Neural progenitor cell (in vitro differentiated cells): ENCODE results near the gene SDK1. TPM values are rescaled to one million over a fixed set of nuclear protein-coding genes. Genes with fewer than 3 reads are reported as not detected.

Experiments
- DNase-seq: peaks from one replicate; pipeline ENCODE4 v3.0.0-alpha.2; 2016; ENCODE audit warnings: low spot score
- H2AFZ ChIP-seq: fragments of 200-600 bp; sonication (generic); replicated peaks from 2 replicates; pipeline ENCODE4 v1.6.1; 2016; ENCODE audit warnings: antibody characterized with exemption
- H3F3A ChIP-seq: fragments of 200-600 bp; sonication (generic); 2 replicates; pipeline ENCODE4 v1.6.1; 2016; ENCODE audit warnings: antibody characterized with exemption, low read depth
- H3K27ac ChIP-seq: fragments of 200-600 bp; sonication (generic); 2 replicates; pipeline ENCODE4 v1.5.1; 2016; ENCODE audit warnings: mild to moderate bottlenecking
- H3K27me3 ChIP-seq: fragments of 200-600 bp; sonication (generic); 2 replicates; pipeline ENCODE4 v1.6.1; 2016; ENCODE audit warnings: mild to moderate bottlenecking, moderate library complexity
- H3K36me3 ChIP-seq: fragments of 200-600 bp; sonication (generic); 2 replicates; pipeline ENCODE4 v1.5.1; 2016
- H3K4me1 ChIP-seq: fragments of 200-600 bp; sonication (generic); 2 replicates; pipeline ENCODE4 v1.6.1; 2016; ENCODE audit warnings: mixed run types
- H3K4me2 ChIP-seq: fragments of 200-600 bp; sonication (generic); 2 replicates; pipeline ENCODE4 v1.6.1; 2016
- H3K4me3 ChIP-seq: fragments of 200-600 bp; sonication (generic); 2 replicates; pipeline ENCODE4 v1.5.1; 2016
- H3K79me2 ChIP-seq: fragments of 200-600 bp; sonication (generic); 2 replicates; pipeline ENCODE4 v1.6.1; 2016; ENCODE audit warnings: low read depth
- H3K9ac ChIP-seq: fragments of 200-600 bp; sonication (generic); 2 replicates; pipeline ENCODE4 v1.6.1; 2016
- H3K9me3 ChIP-seq: fragments of 200-600 bp; sonication (generic); 2 replicates; pipeline ENCODE4 v1.5.1; 2016; ENCODE audit warnings: low read depth
- H4K20me1 ChIP-seq: fragments of 200-600 bp; sonication (generic); 2 replicates; pipeline ENCODE4 v1.6.1; 2016; ENCODE audit warnings: low read depth
- H3K27ac Mint-ChIP-seq: 3 replicates; pipeline ENCODE4 v1.8.0; 2021; ENCODE audit warnings: mixed read lengths
- H3K27me3 Mint-ChIP-seq: 2 replicates; pipeline ENCODE4 v1.8.0; 2022; ENCODE audit warnings: low read depth, mild to moderate bottlenecking, inconsistent platforms, moderate library complexity, mixed read lengths; ENCODE audit not compliant: insufficient read depth
- H3K36me3 Mint-ChIP-seq: 3 replicates; pipeline ENCODE4 v1.8.0; 2021; ENCODE audit warnings: mixed read lengths
- H3K4me1 Mint-ChIP-seq: 3 replicates; pipeline ENCODE4 v1.8.0; 2021; ENCODE audit warnings: mixed read lengths
- H3K4me3 Mint-ChIP-seq: 3 replicates; pipeline ENCODE4 v1.8.0; 2021; ENCODE audit warnings: mild to moderate bottlenecking, moderate library complexity, mixed read lengths
- H3K9me3 Mint-ChIP-seq: 3 replicates; pipeline ENCODE4 v1.8.0; 2020; ENCODE audit warnings: mixed read lengths
- CTCF ChIP-seq: fragments of 200-600 bp; sonication (generic); IDR thresholded peaks from 2 replicates; pipeline ENCODE4 v1.5.1; 2017; ENCODE audit warnings: antibody characterized with exemption, mild to moderate bottlenecking
- EZH2 ChIP-seq: fragments of 200-600 bp; sonication (generic); IDR thresholded peaks from 2 replicates; pipeline ENCODE4 v1.6.1; 2017; ENCODE audit warnings: antibody characterized with exemption, mild to moderate bottlenecking, moderate library complexity
- EZH2phosphoT487 ChIP-seq: fragments of 200-600 bp; sonication (generic); IDR thresholded peaks from 2 replicates; pipeline ENCODE4 v1.6.1; 2017; ENCODE audit warnings: antibody characterized with exemption
- total RNA-seq: library from RNA; depleted of rRNA; stranded (reverse); fragments of >200 nt; gene quantifications from 2 replicates; pipeline ENCODE4 v1.2.3, GENCODE V29; 2015; ENCODE audit warnings: low replicate concordance

The SDK1 gene
- total RNA-seq, 1 donor from 2014 or later = 4.9 TPM

GRCh38 chr7:3310884-3311283 lies 9.8 kb downstream of the SDK1 start:
- TF ChIP-seq EZH2phosphoT487 (no peak), CTCF (no peak), EZH2 (no peak)
- H3K4me1 Mint-ChIP-seq = no peaks in the 10 kb centered on the region
- Histone ChIP-seq H2AFZ (no peak overlapping the region), H4K20me1 (no peaks in the 10 kb centered on the region), H3K9me3 (no peaks in the 10 kb centered on the region), H3K79me2 (no peaks in the 10 kb centered on the region), H3F3A (no peaks in the 10 kb centered on the region), H3K36me3 (no peaks in the 10 kb centered on the region), H3K9ac (no peak overlapping the region), H3K27ac (no peak overlapping the region), H3K27me3 (no peaks in the 10 kb centered on the region), H3K4me2 (no peak overlapping the region), H3K4me3 (no peak overlapping the region), H3K4me1 (no peaks in the 10 kb centered on the region)
- no peak for DNase-seq
- no peaks in the 10 kb centered on the region for H3K27me3 Mint-ChIP-seq
- H3K4me3 Mint-ChIP-seq = no peak overlapping the region
- H3K27ac Mint-ChIP-seq = no peak overlapping the region
- no peaks in the 10 kb centered on the region for H3K9me3 Mint-ChIP-seq
- no peaks in the 10 kb centered on the region for H3K36me3 Mint-ChIP-seq

GRCh38 chr7:3312583-3312982 lies 11.5 kb downstream of the SDK1 start:
- Histone ChIP-seq H3K4me2 (no peak overlapping the region), H3K9ac (no peak overlapping the region), H3F3A (no peaks in the 10 kb centered on the region), H3K27me3 (no peaks in the 10 kb centered on the region), H3K27ac (no peak overlapping the region), H4K20me1 (no peaks in the 10 kb centered on the region), H3K9me3 (no peaks in the 10 kb centered on the region), H2AFZ (no peak overlapping the region), H3K36me3 (no peaks in the 10 kb centered on the region), H3K4me3 (no peak overlapping the region), H3K79me2 (no peaks in the 10 kb centered on the region), H3K4me1 (no peaks in the 10 kb centered on the region)
- Mint-ChIP-seq H3K4me3 (no peak overlapping the region), H3K27ac (no peak overlapping the region), H3K36me3 (no peaks in the 10 kb centered on the region), H3K27me3 (no peaks in the 10 kb centered on the region), H3K9me3 (no peaks in the 10 kb centered on the region), H3K4me1 (peaks cover 4% of the 10 kb centered on the region)
- no peak for DNase-seq
- TF ChIP-seq CTCF (no peak), EZH2 (no peak), EZH2phosphoT487 (no peak)

DNA sequence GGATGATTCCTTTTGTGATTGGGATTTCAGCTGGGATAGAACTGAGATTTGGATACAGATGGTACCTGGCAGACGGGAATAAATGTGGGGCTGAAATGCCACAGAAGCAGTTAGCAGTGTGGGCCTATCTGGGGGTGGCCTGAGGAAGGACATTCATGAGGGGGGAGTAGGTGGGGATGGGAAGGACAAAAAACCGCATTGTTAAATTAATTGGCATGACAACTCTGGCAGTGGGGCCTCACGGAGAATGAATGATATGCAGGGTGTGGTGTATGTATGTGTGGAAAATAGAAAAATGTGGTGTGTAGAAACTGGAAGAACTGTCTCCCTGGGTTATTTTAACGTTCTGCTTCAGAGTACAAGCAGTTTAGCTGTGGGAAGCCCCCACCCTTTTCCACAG lies 17.8 kb downstream of the SDK1 start:
- Mint-ChIP-seq H3K27me3 (peaks cover 2% of the 10 kb centered on the region), H3K9me3 (peaks cover 8% of the 10 kb centered on the region), H3K4me1 (peaks cover 17% of the 10 kb centered on the region), H3K36me3 (peaks cover 11% of the 10 kb centered on the region), H3K27ac (no peak overlapping the region), H3K4me3 (no peak overlapping the region)
- H3K36me3 ChIP-seq = no peaks in the 10 kb centered on the region
- no peak overlapping the region for H3K4me2 ChIP-seq
- H3F3A ChIP-seq = no peaks in the 10 kb centered on the region
- no peak overlapping the region for H3K27ac ChIP-seq
- no peaks in the 10 kb centered on the region for H3K9me3 ChIP-seq
- H3K79me2 ChIP-seq = no peaks in the 10 kb centered on the region
- TF ChIP-seq EZH2 (no peak), EZH2phosphoT487 (no peak), CTCF (no peak)
- H4K20me1 ChIP-seq = no peaks in the 10 kb centered on the region
- no peaks in the 10 kb centered on the region for H3K27me3 ChIP-seq
- H2AFZ ChIP-seq = no peak overlapping the region
- no peak for DNase-seq
- H3K4me1 ChIP-seq = no peaks in the 10 kb centered on the region
- no peak overlapping the region for H3K4me3 ChIP-seq
- no peak overlapping the region for H3K9ac ChIP-seq
